GM18907 (cell line): ENCODE data around the gene SLC17A2.

Experiments
- ATAC-seq: cut with Tn5 transposase; IDR thresholded peaks from one replicate; pipeline ENCODE4 v1.9.1; 2021; ENCODE audit warnings: mild to moderate bottlenecking, moderate library complexity; ENCODE audit not compliant: unreplicated experiment

Gene SLC17A2

DNA sequence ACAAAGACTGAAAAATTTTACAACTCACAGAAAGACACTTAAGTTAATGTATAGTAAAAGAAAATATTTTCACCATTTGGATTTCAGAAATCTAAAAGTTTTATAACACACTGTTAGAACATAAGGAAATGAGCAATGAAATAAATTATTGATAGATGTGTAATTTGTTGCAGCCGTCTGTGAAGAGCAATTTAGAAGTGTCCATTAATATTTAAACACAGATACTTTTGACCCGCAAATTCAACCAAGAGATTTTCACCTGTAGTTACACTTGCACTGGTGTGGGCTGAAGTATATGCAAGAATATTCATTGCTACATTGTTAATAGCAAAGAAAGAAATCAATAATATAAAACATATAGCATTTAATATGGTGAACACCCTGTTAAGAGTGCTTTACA lies 41.9 kb downstream of the SLC17A2 start:
- ATAC-seq = no peak

DNA sequence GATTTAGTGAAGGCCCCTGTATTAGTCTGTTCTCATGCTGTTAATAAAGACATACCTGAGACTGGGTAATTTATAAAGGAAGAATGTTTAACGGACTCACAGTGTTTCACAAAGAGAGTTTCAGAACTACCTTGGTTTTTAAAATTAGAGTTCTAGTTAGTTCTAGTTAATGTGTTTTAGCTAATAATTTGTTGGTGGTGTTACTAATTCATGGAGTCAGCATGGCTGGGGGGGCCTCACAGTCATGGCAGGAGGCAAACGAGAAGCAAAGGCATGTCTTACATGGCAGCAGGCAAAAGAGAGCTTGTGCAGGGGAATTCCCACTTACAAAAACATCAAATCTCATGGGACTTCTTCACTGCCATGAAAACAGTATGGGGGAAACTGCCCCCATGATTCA lies 44.4 kb downstream of the SLC17A2 start:
- ATAC-seq = no peak

DNA sequence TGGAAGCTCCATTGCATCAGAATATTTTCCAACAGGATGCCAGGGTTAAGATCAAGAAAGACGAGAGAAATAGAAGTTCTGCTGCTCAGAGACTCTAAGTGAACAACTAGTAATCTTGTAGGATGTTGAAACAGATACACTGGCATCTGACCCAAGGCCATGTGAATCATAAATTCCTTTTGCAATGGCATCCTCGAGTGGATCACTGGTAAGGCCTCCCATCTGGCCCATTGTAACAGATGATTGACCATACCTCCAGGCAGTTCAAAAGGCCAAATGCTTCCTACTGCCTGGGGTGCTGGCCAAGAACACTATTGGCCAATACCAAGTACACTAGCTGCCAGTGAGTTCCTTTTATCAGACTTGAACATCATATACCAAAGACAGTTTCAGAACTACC lies 46.5 kb downstream of the SLC17A2 start:
- no peak for ATAC-seq

DNA sequence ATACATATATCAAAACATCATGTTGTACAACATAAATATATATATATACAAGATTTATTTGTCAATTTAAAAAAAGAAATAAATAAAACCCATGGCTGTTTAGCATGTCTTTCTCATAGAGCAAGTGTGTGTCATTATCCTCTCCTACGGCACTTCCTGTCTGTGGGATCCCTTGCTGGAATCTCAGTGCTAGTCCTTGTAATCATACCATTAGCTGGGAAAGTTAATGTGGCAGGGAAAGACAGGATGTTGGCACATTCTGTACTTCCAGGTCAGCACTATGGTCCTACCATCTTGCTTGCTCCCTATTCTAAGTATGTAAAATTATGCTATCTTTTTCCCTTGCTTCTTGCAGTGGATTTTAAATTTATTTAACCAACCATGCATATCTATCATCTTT lies 47.0 kb downstream of the SLC17A2 start:
- no peak for ATAC-seq

DNA sequence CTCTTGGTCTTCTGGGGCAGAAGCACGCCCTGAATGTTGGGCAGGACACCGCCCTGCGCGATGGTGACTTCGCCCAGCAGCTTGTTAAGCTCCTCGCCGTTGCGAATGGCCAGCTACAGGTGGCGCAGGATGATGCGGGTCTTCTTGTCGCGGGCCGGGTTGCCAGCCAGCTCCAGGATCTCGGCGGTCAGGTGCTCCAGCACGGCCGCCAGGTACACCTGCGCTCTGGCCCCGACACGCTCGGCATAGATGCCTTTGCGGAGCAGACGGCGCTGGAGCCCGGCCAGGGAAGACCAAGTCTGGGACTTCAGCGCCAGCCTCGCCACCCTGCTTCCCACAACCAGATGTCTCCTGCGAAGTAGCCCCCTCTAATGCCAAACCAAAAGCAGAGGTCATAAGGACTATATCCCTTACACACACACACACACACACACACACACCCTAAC lies 48.4 kb downstream of the SLC17A2 start:
- ATAC-seq = no peak

DNA sequence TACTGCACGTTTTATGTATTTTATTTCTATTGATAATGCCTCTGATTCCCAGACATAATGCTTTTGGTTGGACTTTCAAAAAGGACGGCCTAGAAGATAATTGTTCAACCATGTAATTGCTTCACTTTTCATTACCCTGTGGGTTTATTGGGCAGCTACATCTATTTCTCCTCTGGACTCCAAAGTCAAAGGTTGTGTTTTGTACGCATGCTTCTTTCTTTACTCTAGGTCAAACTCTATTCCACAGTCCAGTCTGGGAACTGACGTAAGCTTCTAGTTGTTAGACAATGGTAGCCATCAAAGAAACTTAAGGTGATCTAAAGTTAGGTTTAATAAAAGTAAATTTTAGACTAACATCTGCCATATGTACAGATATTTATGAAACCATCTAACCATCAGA lies 49.9 kb downstream of the SLC17A2 start:
- no peak for ATAC-seq

DNA sequence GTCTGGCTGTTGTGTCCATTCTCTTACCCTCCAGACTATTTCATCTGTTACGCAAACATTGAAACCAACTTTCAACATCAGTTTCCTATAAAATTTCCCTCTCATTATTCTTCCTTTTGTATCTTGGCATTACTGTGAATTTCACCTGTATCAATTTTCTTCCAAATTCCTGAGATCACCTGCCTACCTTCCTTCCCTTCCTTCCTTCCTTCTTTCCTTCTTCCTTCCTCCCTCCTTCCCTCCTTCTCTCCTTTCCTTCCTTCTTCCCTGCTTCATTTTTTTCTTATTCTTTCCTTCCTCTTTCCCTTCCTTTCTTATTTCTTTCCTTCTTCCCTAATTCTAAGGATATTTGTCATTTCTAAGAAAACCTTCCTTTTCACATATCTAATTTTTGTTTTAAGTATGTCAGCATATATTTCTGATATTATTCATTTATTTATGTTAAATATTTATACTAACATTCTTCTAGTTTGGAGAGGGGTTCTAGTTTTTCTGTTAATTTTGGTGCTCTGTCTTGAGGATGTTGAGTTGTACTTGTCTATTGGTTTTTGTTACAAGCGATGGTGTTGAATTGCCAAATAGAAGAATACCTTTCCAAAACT lies 51.7 kb downstream of the SLC17A2 start:
- ATAC-seq = no peak

DNA sequence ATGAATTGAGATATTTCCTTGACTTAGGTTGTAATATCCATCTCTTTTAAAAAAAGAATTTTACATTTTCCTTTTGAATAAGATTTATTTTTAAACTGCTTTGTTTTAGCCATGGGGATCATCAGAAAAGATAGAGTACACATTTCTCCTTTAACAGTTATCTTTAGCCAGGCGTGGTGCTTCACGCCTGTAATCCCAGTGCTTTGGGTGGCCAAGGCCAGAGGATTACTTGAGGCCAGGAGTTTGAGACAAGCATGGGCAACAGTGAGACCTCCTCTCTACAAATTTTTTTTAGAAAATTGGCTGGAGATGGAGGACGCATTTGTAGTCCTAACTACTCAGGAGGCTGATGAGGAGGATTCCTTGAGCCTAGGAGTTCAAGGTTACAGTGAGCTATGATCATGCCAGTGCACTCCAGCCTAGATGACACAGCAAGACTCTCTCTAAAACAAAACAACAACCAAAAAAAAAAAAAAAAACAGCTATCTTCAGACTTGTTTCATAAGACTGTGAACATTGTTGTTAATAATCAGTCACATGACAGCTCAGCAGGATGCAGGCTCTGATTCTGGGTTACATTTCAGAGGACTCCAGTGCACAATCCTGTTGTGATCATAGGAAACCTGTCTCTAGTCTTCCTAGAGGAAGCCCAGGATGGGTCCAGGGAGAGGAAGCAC lies 54.4 kb downstream of the SLC17A2 start:
- no peak for ATAC-seq

DNA sequence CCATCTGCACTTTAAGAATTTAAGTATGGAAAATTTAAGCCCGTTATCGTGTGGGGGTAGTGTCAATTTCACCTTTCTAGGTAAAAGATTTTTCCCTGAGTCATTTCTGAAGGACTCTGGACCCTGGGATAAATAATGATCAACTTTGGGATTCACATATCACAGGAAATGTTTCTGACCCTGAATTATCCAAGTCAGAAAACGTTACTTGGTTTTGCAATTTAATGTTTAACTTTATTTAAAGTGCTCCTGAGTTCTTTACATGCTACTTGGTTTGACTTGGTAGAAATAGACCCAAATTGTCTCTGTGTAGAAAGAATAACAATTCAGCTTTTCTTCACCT lies 55.0 kb downstream of the SLC17A2 start:
- ATAC-seq = no peak

DNA sequence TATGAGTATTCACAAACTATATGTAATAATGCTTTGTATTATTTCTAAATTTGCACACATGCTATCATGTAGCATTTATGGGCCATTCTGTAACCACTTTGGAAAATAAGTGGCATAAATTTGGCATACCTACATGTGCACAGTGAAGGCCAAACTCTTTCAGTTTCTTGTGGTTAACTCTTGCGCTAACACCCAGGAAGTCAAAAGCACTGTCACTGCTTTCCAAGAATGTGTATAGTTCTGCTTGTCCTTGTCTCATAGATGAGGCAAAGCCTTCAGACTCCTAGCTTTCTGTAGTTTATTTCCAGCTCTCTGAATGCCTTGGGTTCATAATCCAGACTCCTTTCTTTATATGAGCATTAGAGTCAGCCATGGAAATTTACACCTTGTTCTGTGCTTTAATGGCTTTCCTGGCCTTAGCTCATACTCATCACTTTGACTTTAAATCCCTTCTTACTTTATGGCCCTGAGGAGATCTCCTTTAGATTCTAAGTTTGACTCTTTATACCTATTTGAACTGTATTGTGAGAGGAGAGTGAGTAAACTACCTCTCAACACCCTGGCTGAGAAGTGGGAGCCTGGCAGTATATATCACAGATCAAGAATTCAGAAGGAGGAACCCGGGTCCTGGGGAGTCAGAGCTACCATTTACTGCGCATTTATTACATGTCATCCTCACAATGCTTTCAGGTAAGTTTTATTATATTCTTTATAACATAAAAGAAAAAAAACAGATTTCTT lies 55.5 kb downstream of the SLC17A2 start:
- ATAC-seq = no peak

DNA sequence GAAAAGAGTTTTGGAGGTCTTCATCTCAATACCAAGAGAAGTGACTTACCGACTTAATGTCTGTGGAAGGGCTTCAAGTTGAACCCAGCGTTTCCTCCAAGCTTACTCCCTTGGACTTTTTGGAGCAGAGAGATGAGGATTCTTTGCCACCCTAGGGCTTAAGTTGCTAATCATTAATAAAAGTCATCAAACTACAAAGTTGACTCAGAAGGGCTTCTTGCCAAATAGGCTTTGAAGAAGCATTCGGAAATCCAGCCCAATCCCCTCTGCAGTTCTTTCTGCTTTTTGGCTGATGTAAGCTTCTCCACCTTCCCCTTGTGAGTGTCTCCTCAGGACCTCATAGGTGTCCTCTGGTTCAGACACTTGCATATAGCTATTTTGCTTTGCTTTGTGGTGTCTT lies 56.4 kb downstream of the SLC17A2 start, which contains the start of gene SLC17A3:
SLC17A3 (minus strand) TSS at position 126 of the 400 bp plus-strand sequence. CDS start 5,856 bp downstream, outside the sequence.
- no peak for ATAC-seq

DNA sequence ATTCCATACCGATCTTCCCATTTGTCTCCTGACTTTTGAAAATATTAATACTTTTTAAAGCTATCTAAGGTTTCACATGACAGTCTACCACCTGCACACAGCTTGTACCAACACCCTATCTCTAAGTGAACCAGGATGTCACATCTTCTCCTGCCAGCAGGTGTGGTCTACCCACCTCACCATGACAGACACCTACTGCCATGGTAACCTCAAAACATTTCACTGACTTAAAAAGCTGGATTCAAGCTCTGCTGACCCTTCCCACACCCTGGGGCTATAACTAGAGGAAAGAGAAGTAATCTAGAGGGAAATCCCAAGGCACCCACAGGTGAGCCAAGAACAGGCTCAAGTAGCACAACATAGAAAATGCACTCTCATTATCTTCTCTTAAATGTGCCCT lies 57.7 kb downstream of the SLC17A2 start:
- no peak for ATAC-seq

DNA sequence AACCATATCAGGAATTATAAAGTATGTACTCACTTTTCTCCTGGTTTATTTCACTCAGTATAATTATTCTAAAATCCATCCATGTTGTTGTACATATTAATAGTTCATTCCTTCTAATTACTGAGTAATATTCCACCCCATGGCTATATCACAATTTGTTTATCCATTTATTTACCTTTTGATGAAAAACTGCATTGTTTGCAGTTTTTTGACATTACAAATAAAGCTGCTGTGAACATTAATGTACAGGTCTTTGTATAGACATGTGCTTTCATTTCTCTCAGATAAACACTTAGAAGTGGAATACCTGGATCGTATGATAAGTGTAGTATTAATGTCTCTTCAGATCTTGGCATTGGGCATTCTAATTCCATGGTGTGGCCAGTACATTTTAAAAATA lies 60.7 kb downstream of the SLC17A2 start:
- no peak for ATAC-seq

DNA sequence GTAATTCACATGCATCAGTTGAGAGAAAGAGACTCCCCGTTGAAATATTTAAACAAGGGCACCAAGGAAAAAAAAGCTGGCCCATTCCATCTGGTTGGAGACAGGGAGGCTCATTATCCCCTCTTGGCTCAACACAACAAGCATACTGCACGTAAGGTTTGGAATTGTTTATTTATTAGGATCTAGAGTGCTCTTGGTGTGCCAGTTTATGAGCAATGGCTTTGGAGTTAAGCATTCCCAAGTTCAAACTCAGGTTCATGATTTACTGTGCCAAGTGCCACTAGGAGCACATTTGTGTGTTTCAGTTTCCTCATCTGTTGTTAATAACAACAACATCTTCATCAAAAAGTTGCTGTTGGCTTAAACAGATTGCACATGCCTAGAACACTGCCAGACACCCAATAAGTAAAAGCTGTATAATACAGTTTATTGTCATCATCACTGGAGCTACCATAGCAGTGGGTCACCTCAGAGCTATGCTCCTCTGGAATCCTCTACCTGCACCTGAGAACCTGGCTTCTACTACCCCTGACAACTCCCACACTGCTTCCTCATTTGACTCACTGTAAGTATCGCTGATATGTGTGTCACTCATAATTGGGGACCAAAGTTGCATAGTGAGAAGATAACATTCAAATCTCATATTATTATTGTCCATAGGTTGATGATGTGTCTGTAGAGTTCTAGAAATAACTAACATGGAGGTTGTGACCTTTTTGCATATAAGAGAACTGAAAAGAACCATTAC lies 61.9 kb downstream of the SLC17A2 start:
- no peak for ATAC-seq

DNA sequence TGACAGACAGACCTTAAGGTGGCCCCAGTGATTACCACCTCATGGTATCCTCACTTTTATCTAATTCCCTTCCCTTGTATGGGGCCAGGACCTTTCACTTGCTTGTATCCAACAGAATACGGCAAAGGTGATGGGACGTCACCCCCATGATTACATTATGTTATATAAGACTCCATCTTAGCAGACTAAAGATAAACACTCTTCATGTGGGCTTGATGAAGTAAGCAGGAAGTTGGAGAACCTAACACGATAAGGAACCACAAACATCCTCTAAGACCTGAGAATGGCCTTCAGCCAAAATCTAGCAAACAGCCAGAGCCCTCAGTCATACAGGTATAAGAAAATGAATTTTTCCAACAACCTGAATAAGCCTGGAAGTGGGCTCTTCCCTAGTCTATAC lies 64.5 kb downstream of the SLC17A2 start:
- no peak for ATAC-seq

DNA sequence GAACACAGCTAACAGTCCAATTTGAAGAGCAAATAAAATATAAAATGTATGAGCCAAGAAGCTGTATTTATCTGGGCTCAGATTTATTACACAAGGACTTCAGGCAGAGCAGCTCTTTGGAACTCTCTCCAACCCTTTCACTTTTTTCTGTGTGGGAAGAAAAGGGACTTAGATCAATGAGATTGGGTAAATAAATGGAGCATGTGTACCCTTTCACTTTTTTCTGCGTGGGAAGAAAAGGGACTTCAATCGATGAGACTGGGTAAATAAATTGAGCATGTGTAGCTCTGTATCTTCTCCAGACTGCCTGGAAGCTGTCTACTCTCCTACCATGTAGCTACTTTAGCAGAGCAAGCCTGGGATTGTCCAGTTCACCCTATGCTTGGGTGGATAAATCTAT lies 67.1 kb downstream of the SLC17A2 start:
- ATAC-seq = no peak
